HepG2 (cell line): ENCODE data around the gene DBNDD1. TPM values are rescaled to one million over a fixed set of nuclear protein-coding genes. Genes with fewer than 3 reads are reported as not detected.

Experiments
- ATAC-seq: fragments of 200-7000 bp; cut with Tn5 transposase; 3 replicates; pipeline ENCODE4 v1.9.1; 2020; ENCODE audit warnings: mild to moderate bottlenecking, moderate library complexity
- BruUV-seq: library from RNA; stranded (reverse); fragments of 400-500 nt; replicated peaks from 2 replicates; lab custom pipeline; 2021; lab: Mats Ljungman, UMichigan
- CTCF ChIA-PET: fragments of 300-600 bp; formaldehyde crosslinking; extraction: SDS; loops from one replicate; lab custom pipeline; 2021; ENCODE audit warnings: low total read pairs, inconsistent platforms, low intra/inter-chr PET ratio; lab: Yijun Ruan, JAX
- POLR2A ChIA-PET: fragments of 350-600 bp; sonication (Branson Sonifier 250); formaldehyde crosslinking; loops from one replicate; lab custom pipeline; 2020; ENCODE audit warnings: antibody characterized with exemption, inconsistent platforms; lab: Yijun Ruan, JAX
- DNase-seq: peaks from one replicate; pipeline ENCODE4 v3.0.0-alpha.2; 2015; ENCODE audit warnings: low spot score
- FAIRE-seq: peaks from 3 replicates; lab custom pipeline; 2011; peaks lifted over from hg19 to GRCh38; lab: Jason Lieb, UNC
- H2AFZ ChIP-seq: one replicate; pipeline ENCODE4 v1.6.1; 2011; ENCODE audit warnings: low read length, inconsistent platforms
- H3K27ac ChIP-seq: fragments of 300-600 bp; 3 replicates; pipeline ENCODE4 v1.8.0; 2011; ENCODE audit warnings: mixed run types, mild to moderate bottlenecking, mixed read lengths, low read length, inconsistent platforms; ENCODE audit not compliant: insufficient read depth; ENCODE audit errors: extremely low read length
- H3K27me3 ChIP-seq, 2 experiments: fragments of 200-600 bp in 1 of 2; 2 replicates in 1 of 2; 3 replicates in 1 of 2; pipeline versions ENCODE4 v1.6.0 to v1.8.0; 2011; ENCODE audit warnings: low read length in 2 of 2, mild to moderate bottlenecking in 2 of 2, moderate library complexity in 2 of 2, inconsistent platforms in 1 of 2; ENCODE audit not compliant: insufficient read depth in 2 of 2, control insufficient read depth in 1 of 2
- H3K36me3 ChIP-seq, 2 experiments: fragments of 200-600 bp in 1 of 2; replicated peaks in 1 of 2; 2 replicates in 1 of 2; 3 replicates in 1 of 2; pipeline versions ENCODE4 v1.5.1 to v1.8.0; 2011; ENCODE audit warnings: low read length in 2 of 2, inconsistent platforms in 1 of 2; ENCODE audit not compliant: insufficient read depth in 2 of 2, control insufficient read depth in 1 of 2
- H3K4me1 ChIP-seq: 2 replicates; pipeline ENCODE4 v1.5.1; 2012; ENCODE audit warnings: low read length, inconsistent platforms; ENCODE audit not compliant: insufficient read depth
- H3K4me2 ChIP-seq: 2 replicates; pipeline ENCODE4 v1.6.0; 2011; ENCODE audit warnings: low read depth, low read length, inconsistent platforms
- H3K4me3 ChIP-seq, 3 experiments: fragments of 200-600 bp in 1 of 3; sonication (generic), shearing (Covaris generic) in 1 of 3; replicated peaks in 1 of 3; 2 replicates each; pipeline ENCODE4 v1.5.1; 2011 to 2016; ENCODE audit warnings: low read length in 3 of 3, inconsistent platforms in 2 of 3, low read depth in 2 of 3, mild to moderate bottlenecking in 2 of 3, control low read depth in 1 of 3, mixed read lengths in 1 of 3; ENCODE audit not compliant: insufficient read depth in 1 of 3
- H3K79me2 ChIP-seq: one replicate; pipeline ENCODE4 v1.6.1; 2011; ENCODE audit warnings: low read length, inconsistent platforms; ENCODE audit not compliant: insufficient read depth
- H3K9ac ChIP-seq: 2 replicates; pipeline ENCODE4 v1.6.0; 2011; ENCODE audit warnings: mild to moderate bottlenecking, low read depth, low read length, inconsistent platforms; ENCODE audit not compliant: insufficient read depth
- H3K9me3 ChIP-seq: 2 replicates; pipeline ENCODE4 v1.5.1; 2012; ENCODE audit warnings: mild to moderate bottlenecking, low read length
- H4K20me1 ChIP-seq: 2 replicates; pipeline ENCODE4 v1.6.0; 2011; ENCODE audit warnings: inconsistent platforms, mild to moderate bottlenecking, low read length, moderate library complexity; ENCODE audit not compliant: insufficient read depth
- ARID2 ChIP-seq: sonication (generic); formaldehyde crosslinking; IDR thresholded peaks from 2 replicates; pipeline ENCODE4 v1.8.1; 2022; ENCODE audit warnings: mild to moderate bottlenecking, missing genetic modification reagents, borderline replicate concordance
- ERF ChIP-seq: IDR thresholded peaks from 2 replicates; pipeline ENCODE4 v1.6.1; 2018; ENCODE audit warnings: missing biosample characterization, missing genetic modification reagents
- HMG20A ChIP-seq: IDR thresholded peaks from 2 replicates; pipeline ENCODE4 v1.6.1; 2016; ENCODE audit warnings: borderline replicate concordance
- IRF2 ChIP-seq: IDR thresholded peaks from 2 replicates; pipeline ENCODE4 v1.6.1; 2018; ENCODE audit warnings: missing genetic modification reagents, missing compliant biosample characterization
- MAX ChIP-seq: IDR thresholded peaks from 2 replicates; pipeline ENCODE4 v1.6.1; 2012; ENCODE audit warnings: inconsistent platforms
- PHF21A ChIP-seq: sonication (generic); formaldehyde crosslinking; IDR thresholded peaks from 2 replicates; pipeline ENCODE4 v1.5.0; 2020; ENCODE audit warnings: mild to moderate bottlenecking, missing genetic modification reagents
- PPARG ChIP-seq: conservative IDR thresholded peaks from 2 replicates; pipeline ENCODE4 v1.6.1; 2016; ENCODE audit warnings: missing biosample characterization, missing genetic modification reagents
- RNF2 ChIP-seq: fragments of 450-650 bp; conservative IDR thresholded peaks from 2 replicates; pipeline ENCODE4 v1.6.1; 2016; ENCODE audit warnings: low read depth
- ZNF160 ChIP-seq: sonication (generic); formaldehyde crosslinking; IDR thresholded peaks from 2 replicates; pipeline ENCODE4 v1.8.0; 2022; ENCODE audit warnings: mild to moderate bottlenecking, inconsistent platforms, missing genetic modification reagents
- ZNF44 ChIP-seq: sonication (generic); formaldehyde crosslinking; IDR thresholded peaks from 2 replicates; pipeline ENCODE4 v1.5.1; 2020; ENCODE audit warnings: mild to moderate bottlenecking, missing genetic modification reagents
- ZNF547 ChIP-seq: sonication (generic); formaldehyde crosslinking; IDR thresholded peaks from 2 replicates; pipeline ENCODE4 v1.5.1; 2020; ENCODE audit warnings: mild to moderate bottlenecking, missing genetic modification reagents
- ZNF589 ChIP-seq: sonication (generic); formaldehyde crosslinking; conservative IDR thresholded peaks from 2 replicates; pipeline ENCODE4 v1.8.0; 2022; ENCODE audit warnings: mild to moderate bottlenecking, moderate library complexity, missing genetic modification reagents
- WGBS: methylation state at CpG from one replicate; pipeline ENCODE4 v1.1.6; 2017; ENCODE audit warnings: low lambda C conversion rate; 5-methylcytosine and 5-hydroxymethylcytosine counted together
- in situ Hi-C: cut with HindIII; loops from 2 replicates; pipeline ENCODE4 v1.10.0; 2017; ENCODE audit warnings: low pct_unique_long_range_greater_than_20kb; ENCODE audit not compliant: extremely low pct_ligation_motif_present
- intact Hi-C: fragments of 100-400 bp; cut with micrococcal nuclease; formaldehyde crosslinking; loops from one replicate; pipeline ENCODE4 v1.10.0; 2022; ENCODE audit not compliant: unreplicated experiment
- polyA plus RNA-seq, 8 experiments: library from polyadenylated mRNA; depleted of rRNA in 3 of 8; stranded (reverse) in 7 of 8; unstranded in 1 of 8; fragments of >200 nt; fragmentation: Illumina TruSeq in 4 of 8; extraction: Trizol in 4 of 8; gene quantifications; 2 replicates each; pipeline versions ENCODE4 v1.2.1 to v1.2.3, GENCODE V29; 2011 to 2016; ENCODE audit warnings: low read depth in 4 of 8, missing spikeins in 1 of 8, mixed read lengths in 1 of 8; ENCODE audit not compliant: insufficient read depth in 1 of 8
- total RNA-seq, 5 experiments: library from RNA; depleted of rRNA; stranded (reverse); fragments of >200 nt; fragmentation: Illumina TruSeq; extraction: Trizol; gene quantifications; 2 replicates each; pipeline ENCODE4 v1.2.3, GENCODE V29; 2016; ENCODE audit warnings: low read depth in 1 of 5
- TF ChIP-seq, protein P1 (sequence below): sonication (generic); formaldehyde crosslinking; IDR thresholded peaks from 2 replicates; pipeline ENCODE4 v1.4.0; 2020; ENCODE audit warnings: missing genetic modification reagents, mild to moderate bottlenecking, borderline replicate concordance
- TF ChIP-seq, protein P2 (sequence below): sonication (generic); formaldehyde crosslinking; IDR thresholded peaks from 2 replicates; pipeline ENCODE4 v1.4.0; 2020; ENCODE audit warnings: missing genetic modification reagents, borderline replicate concordance
- TF ChIP-seq, protein P3 (sequence below): sonication (generic); formaldehyde crosslinking; IDR thresholded peaks from 2 replicates; pipeline ENCODE4 v1.4.0; 2020; ENCODE audit warnings: mild to moderate bottlenecking, missing genetic modification reagents, borderline replicate concordance

Gene DBNDD1
- total and polyA plus RNA-seq, 2 of the 13 experiments (the other 11 are each of a cell fraction or from before 2014, with no cell fraction given), result 17.0 to 40.4 TPM

GRCh38 chr16:90016339-90016950 lies 2.8 kb downstream of the DBNDD1 start:
- Histone ChIP-seq H3K36me3 (peaks cover 0 to 6% of the 10 kb centered on the region in 2 experiments; a peak in 3 of 5 replicates), H3K9ac (no peak overlapping the region), H3K4me2 (no peak overlapping the region), H3K27ac (no peak overlapping the region), H3K4me3 (no peak overlapping the region), H3K27me3 (no peaks in the 10 kb centered on the region; a peak in 1 of 5 replicates), H4K20me1 (no peaks in the 10 kb centered on the region), H3K4me1 (peaks cover 33% of the 10 kb centered on the region), H2AFZ (no peak overlapping the region), H3K79me2 (no peaks in the 10 kb centered on the region), H3K9me3 (no peaks in the 10 kb centered on the region)
- POLR2A ChIA-PET, result no interaction called here
- DNase-seq, result no peak
- in situ Hi-C loops, result no loop called here
- FAIRE-seq, result no peak
- BruUV-seq, result no TSS peak
- CTCF ChIA-PET, result no interaction called here
- intact Hi-C loops, result no loop called here
- TF ChIP-seq, protein P1, sequence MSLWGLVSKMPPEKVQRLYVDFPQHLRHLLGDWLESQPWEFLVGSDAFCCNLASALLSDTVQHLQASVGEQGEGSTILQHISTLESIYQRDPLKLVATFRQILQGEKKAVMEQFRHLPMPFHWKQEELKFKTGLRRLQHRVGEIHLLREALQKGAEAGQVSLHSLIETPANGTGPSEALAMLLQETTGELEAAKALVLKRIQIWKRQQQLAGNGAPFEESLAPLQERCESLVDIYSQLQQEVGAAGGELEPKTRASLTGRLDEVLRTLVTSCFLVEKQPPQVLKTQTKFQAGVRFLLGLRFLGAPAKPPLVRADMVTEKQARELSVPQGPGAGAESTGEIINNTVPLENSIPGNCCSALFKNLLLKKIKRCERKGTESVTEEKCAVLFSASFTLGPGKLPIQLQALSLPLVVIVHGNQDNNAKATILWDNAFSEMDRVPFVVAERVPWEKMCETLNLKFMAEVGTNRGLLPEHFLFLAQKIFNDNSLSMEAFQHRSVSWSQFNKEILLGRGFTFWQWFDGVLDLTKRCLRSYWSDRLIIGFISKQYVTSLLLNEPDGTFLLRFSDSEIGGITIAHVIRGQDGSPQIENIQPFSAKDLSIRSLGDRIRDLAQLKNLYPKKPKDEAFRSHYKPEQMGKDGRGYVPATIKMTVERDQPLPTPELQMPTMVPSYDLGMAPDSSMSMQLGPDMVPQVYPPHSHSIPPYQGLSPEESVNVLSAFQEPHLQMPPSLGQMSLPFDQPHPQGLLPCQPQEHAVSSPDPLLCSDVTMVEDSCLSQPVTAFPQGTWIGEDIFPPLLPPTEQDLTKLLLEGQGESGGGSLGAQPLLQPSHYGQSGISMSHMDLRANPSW, result no peak
- TF ChIP-seq, protein P2, sequence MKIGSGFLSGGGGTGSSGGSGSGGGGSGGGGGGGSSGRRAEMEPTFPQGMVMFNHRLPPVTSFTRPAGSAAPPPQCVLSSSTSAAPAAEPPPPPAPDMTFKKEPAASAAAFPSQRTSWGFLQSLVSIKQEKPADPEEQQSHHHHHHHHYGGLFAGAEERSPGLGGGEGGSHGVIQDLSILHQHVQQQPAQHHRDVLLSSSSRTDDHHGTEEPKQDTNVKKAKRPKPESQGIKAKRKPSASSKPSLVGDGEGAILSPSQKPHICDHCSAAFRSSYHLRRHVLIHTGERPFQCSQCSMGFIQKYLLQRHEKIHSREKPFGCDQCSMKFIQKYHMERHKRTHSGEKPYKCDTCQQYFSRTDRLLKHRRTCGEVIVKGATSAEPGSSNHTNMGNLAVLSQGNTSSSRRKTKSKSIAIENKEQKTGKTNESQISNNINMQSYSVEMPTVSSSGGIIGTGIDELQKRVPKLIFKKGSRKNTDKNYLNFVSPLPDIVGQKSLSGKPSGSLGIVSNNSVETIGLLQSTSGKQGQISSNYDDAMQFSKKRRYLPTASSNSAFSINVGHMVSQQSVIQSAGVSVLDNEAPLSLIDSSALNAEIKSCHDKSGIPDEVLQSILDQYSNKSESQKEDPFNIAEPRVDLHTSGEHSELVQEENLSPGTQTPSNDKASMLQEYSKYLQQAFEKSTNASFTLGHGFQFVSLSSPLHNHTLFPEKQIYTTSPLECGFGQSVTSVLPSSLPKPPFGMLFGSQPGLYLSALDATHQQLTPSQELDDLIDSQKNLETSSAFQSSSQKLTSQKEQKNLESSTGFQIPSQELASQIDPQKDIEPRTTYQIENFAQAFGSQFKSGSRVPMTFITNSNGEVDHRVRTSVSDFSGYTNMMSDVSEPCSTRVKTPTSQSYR (CRISPR knock-in tag), result no peak
- TF ChIP-seq HMG20A (CRISPR knock-in tag) (no peak), MAX (no peak), ZNF547 (no peak), ZNF589 (CRISPR knock-in tag) (no peak), ZNF44 (CRISPR knock-in tag) (no peak), ZNF160 (CRISPR knock-in tag) (no peak), ARID2 (CRISPR knock-in tag) (no peak), IRF2 (CRISPR knock-in tag) (no peak), RNF2 (no peak), PPARG (no peak), PHF21A (no peak), ERF (CRISPR knock-in tag) (no peak)
- TF ChIP-seq, protein P3, sequence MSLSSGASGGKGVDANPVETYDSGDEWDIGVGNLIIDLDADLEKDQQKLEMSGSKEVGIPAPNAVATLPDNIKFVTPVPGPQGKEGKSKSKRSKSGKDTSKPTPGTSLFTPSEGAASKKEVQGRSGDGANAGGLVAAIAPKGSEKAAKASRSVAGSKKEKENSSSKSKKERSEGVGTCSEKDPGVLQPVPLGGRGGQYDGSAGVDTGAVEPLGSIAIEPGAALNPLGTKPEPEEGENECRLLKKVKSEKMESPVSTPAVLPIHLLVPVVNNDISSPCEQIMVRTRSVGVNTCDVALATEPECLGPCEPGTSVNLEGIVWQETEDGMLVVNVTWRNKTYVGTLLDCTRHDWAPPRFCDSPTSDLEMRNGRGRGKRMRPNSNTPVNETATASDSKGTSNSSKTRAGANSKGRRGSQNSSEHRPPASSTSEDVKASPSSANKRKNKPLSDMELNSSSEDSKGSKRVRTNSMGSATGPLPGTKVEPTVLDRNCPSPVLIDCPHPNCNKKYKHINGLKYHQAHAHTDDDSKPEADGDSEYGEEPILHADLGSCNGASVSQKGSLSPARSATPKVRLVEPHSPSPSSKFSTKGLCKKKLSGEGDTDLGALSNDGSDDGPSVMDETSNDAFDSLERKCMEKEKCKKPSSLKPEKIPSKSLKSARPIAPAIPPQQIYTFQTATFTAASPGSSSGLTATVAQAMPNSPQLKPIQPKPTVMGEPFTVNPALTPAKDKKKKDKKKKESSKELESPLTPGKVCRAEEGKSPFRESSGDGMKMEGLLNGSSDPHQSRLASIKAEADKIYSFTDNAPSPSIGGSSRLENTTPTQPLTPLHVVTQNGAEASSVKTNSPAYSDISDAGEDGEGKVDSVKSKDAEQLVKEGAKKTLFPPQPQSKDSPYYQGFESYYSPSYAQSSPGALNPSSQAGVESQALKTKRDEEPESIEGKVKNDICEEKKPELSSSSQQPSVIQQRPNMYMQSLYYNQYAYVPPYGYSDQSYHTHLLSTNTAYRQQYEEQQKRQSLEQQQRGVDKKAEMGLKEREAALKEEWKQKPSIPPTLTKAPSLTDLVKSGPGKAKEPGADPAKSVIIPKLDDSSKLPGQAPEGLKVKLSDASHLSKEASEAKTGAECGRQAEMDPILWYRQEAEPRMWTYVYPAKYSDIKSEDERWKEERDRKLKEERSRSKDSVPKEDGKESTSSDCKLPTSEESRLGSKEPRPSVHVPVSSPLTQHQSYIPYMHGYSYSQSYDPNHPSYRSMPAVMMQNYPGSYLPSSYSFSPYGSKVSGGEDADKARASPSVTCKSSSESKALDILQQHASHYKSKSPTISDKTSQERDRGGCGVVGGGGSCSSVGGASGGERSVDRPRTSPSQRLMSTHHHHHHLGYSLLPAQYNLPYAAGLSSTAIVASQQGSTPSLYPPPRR (CRISPR knock-in tag), result no peak
- 91% methylated on average over 7 of the region's 11 CpGs for WGBS
- ATAC-seq, result no peak
